NCI-H446 (cell line): ENCODE results near the gene GPS2.
"Not testable (repeated sequence)": the region's sequence is repeated elsewhere in the genome, so short reads cannot be mapped to it uniquely, and the experiment has no call there.

Source experiments
- DNase-seq, 2 experiments: peaks; one replicate each; lab custom pipeline; 2025; lab: John Stamatoyannopoulos, UW

Gene GPS2

DNA sequence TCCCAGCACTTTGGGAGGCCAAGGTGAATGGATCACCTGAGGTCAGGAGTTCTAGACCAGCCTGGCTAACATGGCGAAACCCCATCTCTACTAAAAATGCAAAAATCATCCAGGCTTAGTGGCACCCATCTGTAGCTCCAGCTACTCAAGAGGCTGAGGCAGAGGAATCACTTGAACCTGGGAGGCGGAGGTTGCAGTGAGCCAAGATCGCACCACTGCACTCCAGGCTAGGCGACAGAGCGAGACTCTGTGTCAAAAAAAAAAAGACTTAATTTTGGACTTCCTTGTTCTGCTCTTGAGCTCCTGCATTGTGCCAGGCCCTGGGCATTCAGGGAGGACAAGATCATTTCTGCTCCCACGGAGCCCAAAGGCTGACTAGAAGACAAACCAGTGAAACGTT, 22.4 kb upstream of the GPS2 start:
- not testable (repeated sequence) for DNase-seq

GRCh38 chr17:7336240-7337175, 21.3 kb upstream of the GPS2 start, which contains the start of gene ACAP1:
Gene ACAP1 (plus strand): TSS chr17:7336529. CDS start chr17:7336735, 206 bp downstream.
- DNase-seq: no peak

DNA sequence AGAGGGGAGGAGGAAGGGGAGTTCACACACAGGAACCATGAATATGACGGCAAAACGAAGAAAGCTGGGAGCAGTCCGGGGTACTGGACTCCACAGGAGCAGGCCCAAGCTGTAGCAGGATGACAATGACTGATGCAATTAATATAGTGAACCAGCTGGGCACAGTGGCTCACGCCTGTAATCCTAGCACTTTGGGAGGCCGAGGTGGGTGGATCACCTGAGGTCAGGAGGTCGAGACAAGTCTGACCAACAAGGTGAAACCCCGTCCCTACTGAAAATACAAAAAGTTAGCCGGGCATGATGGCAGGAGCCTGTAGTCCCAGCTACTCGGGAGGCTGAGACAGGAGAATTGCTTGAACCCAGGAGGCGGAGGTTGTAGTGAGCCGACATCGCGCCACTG, 20.6 kb upstream of the GPS2 start:
- not testable (repeated sequence) for DNase-seq

GRCh38 chr17:7334938-7335538, 19.9 kb upstream of the GPS2 start:
- no peak for DNase-seq

- DNase-seq: not testable (repeated sequence)
Measured at GRCh38 chr17:7332600-7333069, 17.5 kb upstream of the GPS2 start.

DNA sequence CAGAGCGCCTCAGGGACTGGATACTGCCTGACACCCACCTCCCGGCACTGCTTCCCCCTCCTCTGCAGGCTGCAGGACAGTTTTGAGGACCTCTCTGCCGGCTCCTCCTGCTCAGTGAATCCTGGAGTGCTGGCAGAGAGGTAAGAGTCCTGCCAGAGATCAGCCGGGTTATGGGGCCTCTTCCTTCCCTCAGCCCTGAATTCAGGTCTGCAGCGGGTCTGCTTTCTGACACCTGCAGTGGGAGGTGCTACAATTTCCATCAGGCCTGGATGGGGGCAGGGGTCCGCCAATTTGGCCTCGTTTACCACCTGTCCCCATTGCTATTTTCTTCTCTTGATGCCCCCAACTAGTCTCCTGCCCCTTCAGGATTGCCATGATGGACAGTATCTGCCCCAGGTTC, 17.0 kb upstream of the GPS2 start:
- DNase-seq: no peak

GRCh38 chr17:7330638-7331015, 15.5 kb upstream of the GPS2 start:
- no peak for DNase-seq

DNA sequence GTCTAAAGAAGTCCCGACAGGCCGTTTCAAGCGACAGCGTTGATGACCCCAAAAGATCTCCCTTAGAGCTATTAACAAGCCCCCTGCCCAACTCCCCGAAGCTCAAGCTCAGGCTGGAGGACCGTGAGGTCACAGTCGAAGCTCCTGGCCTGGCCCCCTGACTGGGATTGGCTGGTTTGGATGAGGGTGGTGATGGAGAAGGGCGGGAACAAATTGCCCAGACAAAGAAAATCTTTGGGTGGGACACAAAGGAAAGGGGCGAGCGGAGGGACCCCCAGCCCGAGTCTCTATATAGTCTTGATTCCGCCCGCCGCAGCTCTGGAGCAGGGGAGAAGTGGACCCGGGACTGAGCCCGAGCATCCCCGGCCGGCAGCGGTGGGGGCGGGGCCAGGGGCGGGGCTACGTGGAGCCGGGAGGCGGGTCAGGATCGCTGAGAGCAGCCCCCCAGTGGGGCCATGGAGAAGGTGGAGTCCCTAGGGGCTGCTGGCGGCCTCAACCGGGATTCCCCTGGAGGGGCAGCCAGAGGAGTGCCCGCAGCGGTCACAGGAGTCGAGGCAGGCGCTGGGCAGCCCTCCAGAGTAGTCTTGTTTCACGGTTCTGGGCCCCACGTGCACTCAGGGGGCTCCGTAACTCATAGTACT, 15.0 kb upstream of the GPS2 start:
- peak; percentile 77 to 84 for DNase-seq

GRCh38 chr17:7329374-7329996, 14.3 kb upstream of the GPS2 start:
- peak; percentile 95 to 98 for DNase-seq

- DNase-seq: no peak
Measured at GRCh38 chr17:7328840-7329373, 13.7 kb upstream of the GPS2 start, which contains the start of gene NEURL4. Gene NEURL4 (minus strand): TSS chr17:7329335. CDS start chr17:7329312, 23 bp downstream.

- DNase-seq: no peak
Measured at GRCh38 chr17:7328009-7328408, 12.8 kb upstream of the GPS2 start.

GRCh38 chr17:7327501-7327900, 12.3 kb upstream of the GPS2 start:
- DNase-seq: no peak

DNA sequence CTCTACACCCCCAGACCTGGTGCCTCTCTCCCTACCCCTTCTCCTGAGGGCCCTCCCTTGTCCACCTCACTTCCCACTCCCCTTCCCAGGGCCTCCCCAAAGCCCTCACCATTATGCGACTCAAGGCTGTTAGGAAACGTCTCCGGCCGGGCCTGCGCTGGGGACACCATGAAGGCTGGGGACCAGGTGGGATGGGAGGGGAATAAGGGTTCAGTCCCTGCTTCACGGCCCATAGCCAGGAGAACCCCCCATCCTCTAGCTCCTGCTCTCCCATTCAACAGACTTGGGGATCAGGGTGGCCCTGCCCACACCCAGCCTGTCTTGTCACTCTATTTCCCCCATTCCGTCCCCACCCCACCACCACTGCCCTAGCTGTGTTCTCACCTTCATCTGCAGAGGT, 11.9 kb upstream of the GPS2 start:
- DNase-seq: no peak

DNA sequence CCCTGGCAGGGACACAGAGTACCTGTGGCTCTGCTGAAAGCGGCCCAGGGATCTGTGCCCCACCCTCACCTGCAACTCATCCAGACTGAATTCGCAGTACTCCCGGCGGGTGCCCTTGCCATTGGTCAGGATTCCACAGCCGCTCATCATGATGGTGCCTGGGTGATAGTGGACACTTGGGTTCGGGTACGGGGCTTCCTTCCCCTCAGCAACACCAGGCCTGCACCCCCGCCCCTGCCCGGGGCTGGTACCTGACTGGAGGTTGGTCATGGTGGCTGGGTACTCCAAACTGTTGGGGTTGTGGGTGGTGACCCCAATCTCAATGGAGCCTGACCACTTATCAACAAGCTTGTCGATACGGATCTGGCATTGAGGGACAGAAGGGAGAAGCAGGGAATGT, 11.0 kb upstream of the GPS2 start:
- no peak for DNase-seq

DNA sequence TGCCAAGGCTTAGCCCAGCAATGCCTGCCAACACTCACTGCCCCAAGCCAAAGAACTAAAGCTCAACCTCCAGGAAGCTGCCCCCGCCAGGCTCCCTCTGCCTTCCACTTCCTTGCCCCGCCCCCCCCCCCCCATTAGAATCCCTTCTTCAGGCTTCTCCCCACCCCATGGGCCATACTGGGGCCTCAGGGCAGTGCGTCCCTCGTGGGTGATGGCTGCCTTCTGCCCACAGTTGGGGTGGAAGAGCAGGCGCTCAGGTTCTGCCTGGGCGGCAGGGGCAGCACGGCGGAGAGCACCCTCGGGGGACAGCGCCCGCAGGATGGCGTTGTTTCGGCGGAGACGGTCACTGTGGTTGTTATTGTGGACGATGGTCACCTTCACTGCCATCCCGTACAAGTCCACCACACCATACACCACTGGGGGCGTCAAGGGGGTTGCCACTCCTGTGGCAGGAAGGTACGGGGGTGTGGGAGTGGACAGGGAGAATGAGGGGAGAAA, 9.9 kb upstream of the GPS2 start:
- DNase-seq: no peak

DNA sequence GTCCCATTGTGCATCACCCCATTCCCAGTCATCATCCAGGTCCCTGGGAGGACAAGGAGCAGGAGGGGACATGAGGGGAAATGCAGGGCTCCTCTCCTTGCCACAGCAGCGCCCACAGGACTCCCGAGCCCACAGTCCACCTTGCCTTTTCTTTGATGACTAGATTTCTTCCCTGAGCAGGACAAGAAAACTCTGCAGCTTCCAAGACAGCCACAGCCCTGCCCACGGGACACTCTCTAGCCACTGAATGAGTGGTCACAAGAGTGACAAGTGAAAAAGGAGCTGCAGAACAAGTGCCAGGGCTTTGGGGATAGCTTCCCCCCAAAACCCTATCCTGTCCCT, 9.2 kb upstream of the GPS2 start:
- no peak for DNase-seq

- no peak for DNase-seq
Measured at GRCh38 chr17:7323731-7324437, 8.7 kb upstream of the GPS2 start.

DNA sequence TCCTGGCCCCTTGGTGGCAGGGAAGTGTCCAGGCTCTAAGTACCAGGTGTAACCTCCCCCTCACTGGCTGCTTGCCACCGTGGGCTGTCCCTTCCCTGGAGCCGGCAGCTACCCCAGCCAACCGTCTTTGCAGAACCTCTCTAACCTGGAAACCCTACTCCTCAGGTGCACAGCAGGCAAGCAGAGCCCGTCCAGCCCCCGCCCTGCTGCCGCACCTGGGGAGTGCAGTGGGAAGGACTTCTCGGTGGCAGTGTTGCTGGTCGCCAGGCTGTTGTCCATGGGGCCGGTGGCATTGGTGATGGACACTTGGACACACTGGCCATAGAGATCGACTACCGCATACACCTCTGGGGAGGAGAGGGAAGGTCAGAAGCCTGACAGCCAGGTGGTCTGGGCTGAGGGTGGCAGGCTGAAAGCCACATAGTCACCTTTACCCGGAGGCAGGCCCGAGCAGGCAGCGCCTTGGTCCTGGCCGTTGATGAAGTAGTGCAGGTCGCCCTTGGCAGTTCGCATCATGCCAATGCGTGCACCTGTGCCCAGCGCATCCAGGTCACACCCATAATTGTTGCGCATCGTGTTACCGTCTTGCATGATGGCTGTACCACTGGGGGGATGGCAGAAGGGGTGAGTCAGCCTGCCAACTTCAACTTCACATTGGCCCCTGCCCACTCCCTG, 7.5 kb upstream of the GPS2 start:
- no peak for DNase-seq

GRCh38 chr17:7321466-7321865, 6.3 kb upstream of the GPS2 start:
- no peak for DNase-seq

GRCh38 chr17:7318121-7318860, 3.1 kb upstream of the GPS2 start:
- DNase-seq: no peak
